Measurements from ENCODE around the gene DUSP16.
"Not testable (repeated sequence)": the region's sequence is repeated elsewhere in the genome, so short reads cannot be mapped to it uniquely, and the experiment has no call there.

Gene DUSP16

DNA sequence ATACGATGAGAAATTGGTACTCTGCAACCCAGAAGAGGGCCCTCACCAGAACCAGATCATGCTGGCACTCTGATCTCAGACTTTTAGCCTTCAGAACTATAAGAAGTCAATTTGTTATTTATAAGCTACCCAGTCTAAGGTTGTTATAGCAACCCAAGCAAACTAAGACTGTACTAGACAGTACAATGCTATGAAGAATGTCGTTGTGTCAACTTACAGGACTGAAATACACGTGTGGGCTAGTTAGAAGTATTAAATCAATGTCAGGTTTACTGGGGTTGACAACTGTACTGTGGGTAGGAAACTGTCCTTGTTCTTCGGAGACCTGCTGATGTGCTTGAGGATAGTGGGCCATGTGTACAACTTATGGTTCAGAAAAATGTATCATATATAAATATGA is 19.7 kb downstream of the DUSP16 start:
- no peak for DNase-seq

DNA sequence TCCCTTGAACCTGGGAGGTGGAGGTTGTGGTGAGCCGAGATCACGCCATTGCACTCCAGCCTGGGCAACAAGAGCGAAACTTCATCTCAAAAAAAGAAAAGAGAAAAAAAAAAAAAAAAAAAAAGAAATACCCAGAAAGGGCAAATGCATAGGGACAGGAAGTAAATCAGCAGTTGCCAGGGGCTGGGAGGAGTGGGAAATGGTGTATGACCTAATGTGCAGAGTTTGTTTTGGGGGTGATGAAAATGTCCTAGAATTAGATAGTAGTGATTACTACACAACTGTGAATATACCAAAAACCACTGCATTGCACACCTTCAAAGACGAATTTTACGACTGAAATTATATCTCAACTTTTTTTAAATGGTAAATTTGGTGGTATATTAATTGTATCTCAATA is 20.4 kb downstream of the DUSP16 start:
- no peak for DNase-seq

DNA sequence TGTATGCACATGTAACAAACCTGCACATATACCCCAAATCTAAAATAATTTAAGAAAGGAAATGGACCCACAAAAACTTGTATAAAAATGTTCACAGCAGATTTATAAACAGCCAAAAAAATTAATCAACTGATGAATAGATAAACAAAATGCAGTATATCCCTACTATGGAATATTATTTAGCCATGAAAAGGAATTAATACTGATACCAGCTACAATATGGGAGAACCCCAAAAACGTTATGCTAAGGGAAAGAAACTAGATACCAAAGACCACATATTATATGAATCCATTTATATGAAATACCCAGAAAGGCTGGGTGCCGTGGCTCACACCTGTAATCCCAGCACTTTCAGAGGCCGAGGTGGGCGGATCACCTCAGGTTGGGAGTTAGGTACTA is 20.9 kb downstream of the DUSP16 start:
- no peak for DNase-seq

DNA sequence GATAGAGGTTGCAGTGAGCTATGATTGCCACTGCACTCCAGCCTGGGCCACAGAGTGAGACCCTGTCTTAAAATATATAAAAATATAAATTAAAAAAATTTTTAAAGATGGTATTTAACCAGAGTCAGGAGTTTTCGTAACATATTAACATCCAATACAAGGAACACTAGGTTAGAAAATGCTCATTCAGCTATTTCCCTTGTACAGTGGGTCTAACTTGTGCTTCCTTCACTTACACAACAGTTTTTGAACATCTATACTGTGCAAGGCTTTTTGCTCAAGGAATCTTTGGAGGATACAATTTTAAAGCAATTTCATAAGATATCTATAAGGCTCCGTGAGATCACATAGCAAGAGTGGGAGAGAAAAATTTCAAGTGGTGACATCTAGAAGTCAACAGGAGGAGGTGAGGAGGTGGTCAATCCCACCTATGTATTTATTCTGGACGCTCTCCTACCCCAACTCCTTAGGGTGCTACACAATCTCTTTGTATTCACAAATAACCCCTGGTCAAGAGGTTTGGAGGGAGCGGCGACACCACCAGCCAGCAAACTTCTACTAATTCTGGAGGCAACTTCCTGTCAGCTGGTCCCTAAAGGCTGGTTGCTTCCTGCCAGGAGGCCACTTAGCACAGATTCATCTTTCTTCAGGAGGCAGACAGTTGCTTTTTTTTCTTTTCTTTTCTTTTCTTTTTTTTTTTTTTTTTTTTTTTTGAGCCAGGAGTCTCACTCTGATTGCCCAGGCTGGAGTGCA is 22.2 kb downstream of the DUSP16 start:
- no peak for DNase-seq

DNA sequence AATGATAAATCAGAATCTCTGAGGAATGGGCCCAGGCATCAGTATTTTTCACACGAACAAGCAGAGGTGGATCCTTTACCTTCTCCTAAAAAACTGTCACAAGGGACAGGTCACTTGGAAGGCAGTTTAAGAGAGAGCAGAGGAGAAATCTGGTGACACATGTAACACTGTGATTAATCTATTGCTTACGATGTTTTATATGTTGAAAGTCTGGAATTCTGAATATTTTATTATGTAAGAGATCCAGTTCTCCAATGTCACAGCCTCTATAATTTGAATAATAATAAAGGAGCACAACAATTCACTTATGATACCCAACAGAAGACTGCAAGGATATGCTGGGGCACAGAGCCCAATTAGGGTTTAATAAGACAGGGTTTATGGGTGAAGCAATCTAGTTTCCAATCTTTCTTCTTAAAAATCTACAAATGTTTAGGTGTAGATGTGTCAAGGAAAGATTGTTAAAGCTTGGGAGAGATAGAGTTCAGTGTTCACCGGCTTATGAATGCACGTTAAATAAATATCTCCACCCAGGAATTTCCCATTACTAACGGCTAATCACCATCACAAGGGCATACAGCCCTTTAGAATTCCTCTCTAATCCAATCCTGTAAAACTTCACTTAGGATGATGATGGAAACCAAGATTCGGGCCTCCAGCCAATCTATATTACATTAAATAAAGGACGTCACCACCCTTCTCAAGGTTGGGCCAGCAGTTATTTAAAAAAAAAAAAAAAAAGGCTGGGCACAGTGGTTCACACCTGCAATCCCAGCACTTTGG is 23.4 kb downstream of the DUSP16 start:
- no peak for DNase-seq

DNA sequence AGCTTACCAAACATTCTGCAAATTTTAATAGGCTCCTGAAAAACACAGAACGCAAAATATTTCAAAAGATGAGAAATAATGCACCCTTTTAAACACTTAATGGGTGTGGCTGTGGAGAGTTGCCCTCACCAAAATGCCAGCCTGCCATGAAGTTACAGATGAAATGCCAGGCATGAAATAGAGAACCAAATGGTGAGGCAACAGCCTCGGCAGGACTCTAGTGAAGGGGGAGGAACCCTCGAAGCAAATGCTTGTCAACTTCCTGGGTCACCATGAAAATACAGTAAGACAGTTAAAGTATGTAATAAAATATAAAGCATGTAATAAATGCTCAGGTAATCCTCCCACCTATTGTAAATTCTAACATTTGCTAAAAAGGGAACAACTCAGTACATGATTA is 24.1 kb downstream of the DUSP16 start:
- no peak for DNase-seq

DNA sequence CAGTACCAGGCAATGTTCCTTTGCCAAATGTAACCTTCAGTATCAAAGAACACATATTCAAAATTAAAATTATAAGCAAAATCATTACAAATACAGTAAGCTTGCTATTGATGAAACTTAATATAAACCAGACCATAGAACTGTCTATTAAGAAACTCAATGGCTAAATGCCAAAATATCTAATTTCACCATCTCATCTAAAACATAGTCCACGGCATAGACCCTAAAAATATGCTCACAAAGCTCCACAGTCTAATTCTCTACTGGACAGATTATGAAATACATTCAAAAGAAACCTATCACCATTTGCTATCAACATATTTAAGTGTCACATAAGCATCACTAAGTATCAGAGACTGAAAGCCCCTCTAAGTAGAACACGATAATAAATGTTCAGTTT is 25.2 kb downstream of the DUSP16 start:
- no peak for DNase-seq

DNA sequence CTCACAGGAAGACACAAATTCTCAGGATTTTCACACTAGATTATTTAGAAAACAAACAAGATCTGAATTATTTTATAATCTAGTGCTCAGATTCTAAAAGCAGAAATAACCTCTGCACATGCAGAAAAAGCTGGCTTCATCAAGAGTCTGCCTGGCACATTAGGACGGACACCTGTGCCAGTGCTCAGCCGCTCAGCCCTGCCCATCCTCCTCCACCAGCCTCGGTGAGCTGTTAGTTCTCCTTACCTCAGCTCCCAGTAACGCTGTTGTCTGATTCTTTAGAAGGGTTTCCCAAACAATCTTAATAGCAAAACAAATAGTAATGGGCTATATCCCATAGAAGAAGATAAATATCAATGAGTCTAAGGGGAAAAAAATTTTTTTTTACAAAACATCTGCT is 27.7 kb downstream of the DUSP16 start:
- DNase-seq, result no peak

DNA sequence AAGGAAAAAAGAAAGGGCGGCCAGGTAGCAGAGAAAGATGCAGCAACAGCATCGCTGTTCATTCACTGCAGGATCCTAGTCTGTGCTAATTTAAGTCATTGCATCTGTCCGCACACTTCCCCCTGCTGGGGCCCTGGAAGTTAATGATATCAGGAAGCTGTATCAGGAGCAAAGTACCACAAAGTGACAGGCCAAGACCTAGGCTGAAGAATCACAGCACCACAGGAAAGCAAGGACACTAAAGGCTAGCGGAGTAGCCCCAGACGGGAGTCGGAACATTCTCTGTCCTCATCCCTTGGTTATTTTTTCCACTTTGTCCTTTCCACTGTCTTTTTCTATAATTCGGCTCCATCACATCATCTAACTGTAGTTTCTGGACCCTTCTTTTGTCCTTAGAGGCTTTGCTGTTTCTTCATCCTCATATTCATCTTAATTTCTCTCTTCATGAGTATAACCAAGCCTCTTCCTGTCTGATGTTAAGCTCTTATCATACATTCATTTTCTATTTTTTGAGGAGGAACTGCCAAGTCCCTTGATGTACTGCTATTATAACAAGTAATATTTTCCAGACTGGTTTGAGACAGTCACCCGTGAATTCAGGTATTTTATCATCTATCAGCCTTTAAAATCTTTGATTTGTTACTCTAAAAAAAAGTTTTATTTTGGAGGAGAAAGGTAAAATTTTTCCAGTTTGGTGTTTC is 28.3 kb downstream of the DUSP16 start:
- DNase-seq, result no peak

DNA sequence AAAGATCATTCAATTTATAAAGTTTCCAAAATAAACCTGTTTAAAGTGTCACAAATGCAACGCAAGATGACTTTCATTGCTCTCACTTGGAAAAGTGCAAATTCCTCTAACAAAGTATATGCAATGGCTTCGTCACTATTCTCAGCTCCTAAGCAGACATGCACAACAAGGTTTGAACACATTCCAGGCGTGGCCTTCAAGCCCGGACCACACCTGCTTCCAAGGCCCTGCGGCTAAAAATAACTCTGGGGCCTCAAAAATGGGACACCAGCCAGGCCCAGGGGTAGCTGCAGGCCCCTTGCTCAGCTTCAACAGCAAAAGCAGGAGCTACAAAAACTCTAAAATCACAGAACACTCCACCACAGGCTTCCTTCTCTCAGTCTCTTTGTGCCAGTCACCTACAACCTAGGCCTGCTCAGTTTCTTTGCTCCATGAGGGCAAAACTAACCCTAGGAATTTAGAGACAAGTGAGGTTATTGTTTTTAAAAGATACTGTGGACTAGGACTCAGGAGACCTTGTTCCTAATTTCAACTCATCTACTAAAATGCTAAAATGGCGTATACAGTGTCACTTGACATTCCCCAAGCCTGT is 29.3 kb downstream of the DUSP16 start:
- peak; percentile 50 for DNase-seq

DNA sequence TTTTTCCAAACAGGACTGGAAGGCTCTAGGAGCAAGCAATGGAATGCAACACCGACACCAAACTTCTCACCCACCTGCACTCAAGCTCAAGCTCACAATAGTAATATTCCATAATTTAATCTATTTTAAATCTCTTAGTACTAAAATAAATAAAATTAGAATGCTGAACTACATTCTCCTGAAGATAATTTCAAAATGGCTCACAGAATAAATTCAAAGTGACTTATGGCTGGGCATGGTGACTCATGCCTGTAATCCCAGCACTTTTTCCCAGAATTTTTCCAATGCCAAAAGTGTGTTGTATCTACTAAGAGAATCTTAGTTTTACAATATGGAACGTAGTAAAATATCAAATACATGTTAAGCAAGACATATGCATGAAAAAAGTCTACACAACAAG is 31.5 kb downstream of the DUSP16 start:
- DNase-seq, result peak; percentile 6

DNA sequence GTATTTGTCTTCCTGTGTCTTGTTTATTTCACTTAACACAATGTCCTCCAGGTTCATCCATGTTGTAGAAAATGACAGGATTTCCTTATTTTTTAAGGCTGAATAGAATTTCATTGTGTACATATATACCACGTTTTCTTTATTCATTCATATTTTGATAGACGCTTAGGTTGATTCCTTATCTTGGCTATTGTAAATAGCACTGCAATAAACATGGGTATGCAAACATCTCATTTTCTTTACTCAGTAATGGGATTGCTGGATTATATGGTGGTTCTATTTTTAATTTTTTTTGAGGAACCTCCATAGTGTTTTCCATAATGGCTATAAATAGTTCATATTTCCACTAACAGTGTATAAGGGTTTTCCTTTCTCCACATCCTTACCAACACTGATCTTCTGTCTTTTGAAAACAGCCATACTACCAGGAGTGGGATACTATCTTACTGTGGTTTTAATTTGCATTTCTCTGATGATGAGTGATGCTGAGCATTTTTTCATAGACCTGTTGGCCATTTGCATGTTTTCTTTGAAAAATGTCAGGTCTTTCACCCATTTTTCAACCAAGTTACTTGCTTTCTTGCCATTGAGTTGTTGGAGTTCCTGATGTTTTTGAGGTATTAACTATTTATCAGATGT is 32.8 kb downstream of the DUSP16 start:
- no peak for DNase-seq

DNA sequence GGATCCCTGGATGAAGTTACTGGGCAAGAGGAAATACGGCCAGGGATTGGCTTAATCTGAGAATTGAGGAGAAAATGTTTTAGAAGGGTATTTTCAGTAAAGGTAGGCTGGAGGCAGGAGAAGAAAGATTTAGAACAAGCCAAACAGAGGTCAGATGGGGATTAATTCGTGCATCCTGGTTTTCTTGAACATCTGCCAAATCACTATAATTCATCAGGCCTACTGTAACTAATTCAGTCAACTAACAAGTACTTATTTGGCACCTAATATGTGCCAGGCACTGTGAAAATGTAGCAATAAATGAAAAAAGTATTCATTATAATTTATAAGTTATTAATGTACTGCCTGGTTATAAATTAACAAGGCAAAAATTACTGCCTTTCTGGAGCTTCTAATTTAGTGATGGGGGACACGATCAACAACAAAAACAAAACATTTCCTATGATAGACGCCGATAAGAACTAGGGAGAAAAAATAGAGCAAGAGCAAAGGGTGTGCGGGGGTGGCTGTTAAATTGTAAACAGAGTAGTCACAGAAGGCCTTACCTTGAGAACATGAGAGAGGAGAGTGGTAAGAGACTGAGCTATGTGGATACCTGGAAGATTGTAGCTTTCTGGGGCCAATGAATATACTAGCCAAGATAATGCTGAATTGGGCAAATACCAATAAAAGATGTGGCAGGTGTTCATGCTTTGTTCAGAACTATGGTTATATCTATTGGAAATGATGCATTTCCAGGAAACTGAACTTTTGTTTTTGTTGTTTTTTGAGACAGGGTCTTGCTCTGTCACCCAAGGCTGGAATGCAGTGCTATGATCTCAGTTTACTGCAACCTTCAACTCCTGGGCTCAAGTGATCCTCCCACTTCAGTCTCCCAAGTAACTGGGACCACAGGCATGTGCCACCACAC is 34.0 kb downstream of the DUSP16 start:
- no peak for DNase-seq

DNA sequence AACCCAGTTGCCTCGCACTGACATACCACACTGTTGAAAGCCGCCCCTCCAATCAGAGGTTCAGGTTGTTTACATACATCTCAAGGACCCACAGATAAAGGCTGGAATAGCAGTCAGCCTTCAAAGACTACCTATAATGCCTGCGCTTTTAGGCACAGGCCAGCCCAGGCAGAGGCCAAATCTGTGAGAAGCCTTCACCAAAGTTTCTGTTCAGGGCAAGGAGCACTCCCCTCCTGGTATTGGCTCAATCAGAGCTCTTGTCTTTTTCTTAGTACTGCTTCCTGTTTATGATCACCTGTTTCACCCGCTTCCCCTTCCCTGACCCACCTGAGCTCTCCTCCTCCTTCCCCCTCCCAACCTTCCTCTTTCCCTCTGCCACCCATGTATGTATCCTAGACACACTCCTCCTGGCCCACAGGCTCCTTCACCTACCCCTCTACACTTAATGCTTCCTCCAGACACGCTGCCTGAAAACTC is 34.8 kb downstream of the DUSP16 start:
- DNase-seq, result no peak

DNA sequence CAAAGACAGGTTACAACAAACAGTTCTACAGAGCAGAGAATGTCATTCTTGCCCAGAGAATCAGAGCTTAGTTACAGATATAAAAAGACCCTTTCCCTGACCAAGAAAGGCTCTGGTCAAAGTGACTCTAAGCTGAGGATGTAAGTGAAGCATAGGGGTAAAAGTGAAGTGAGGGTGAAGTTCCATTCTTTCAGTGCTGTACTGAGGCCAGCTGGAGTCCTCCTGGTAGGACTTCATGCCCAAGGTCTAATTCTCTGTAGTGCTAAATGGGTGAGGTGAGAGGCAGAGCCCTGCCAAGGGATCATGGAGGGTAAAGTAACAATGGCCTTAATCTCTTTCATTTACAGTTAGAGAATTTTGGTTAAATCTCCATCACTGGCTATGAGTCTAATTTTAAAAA is 38.5 kb downstream of the DUSP16 start:
- DNase-seq, result no peak

DNA sequence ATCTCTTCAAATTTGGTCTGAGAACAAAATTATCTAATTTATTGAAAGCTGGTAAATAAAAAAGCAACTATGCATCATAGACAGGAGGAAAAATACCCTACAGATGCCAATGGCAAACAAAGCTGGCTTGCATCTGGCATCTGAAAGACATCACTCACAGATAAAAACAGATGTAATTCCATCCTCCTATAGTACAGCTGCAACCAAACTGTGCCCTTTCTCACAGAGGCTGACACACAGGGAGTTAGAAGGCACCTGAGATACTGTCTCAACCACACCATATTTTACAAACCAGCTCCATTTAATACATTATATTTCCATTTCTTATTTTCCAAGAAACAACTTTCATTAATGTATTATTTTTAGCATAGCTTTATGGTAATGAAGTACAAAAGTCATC is 39.4 kb downstream of the DUSP16 start:
- no peak for DNase-seq

DNA sequence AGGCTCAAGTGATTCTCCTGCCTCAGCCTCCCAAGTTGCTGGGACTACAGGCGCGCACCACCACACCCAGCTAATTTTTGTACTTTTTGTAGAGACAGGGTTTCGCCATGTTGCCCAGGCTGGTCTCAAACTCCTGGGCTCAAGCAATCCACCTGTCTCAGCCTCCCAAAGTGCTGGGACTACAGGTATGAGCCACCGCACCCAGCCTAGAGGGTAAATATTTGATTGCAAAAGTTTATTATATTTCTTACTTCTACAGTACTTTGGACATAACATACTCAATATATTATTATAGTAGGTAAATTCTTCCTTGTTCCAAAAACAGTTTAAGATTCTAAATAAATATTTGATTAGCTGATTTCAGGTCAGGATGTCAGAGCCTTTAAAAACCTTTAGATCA is 40.0 kb downstream of the DUSP16 start:
- DNase-seq, result not testable (repeated sequence)

DNA sequence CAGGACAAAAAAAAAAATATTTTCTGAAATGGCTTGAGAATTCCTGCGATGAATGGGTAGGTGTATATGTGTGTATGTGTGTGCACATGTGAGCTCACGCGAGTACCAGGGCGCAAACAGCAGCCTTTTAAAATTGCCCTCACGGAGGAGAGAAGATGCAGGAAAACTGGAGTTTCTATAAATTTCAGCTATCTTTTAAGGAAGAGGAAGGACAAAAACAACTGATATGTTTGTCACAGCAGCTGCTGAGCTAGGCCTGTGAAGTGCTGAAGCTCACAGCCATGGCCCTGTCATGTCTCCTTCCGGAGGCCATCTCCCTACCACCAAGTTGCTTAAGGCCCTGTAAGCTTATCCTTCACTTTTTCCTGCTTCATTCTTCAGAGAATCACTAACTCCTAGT is 40.8 kb downstream of the DUSP16 start:
- DNase-seq, result no peak

DNA sequence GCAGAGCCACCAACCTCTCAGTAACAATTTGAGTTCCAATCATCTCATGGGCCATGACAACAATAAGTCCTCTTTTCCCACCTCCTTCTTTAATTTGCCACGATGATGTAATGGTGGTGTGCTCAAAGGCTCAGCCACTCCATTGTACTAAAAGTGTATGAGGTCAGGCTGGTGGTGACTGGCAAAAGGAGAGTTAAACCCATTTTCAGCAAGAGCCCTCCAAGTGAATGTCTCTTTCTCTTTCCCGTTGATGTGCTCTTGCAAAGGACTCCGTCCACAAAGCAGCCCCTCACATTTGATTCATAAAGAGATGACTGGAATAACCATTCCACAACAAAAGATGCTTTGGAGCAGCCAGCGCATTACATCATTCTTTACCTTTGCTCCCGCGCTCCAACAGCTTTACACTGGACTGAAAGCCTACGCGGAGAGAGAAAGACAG is 41.6 kb downstream of the DUSP16 start:
- DNase-seq, result no peak

DNA sequence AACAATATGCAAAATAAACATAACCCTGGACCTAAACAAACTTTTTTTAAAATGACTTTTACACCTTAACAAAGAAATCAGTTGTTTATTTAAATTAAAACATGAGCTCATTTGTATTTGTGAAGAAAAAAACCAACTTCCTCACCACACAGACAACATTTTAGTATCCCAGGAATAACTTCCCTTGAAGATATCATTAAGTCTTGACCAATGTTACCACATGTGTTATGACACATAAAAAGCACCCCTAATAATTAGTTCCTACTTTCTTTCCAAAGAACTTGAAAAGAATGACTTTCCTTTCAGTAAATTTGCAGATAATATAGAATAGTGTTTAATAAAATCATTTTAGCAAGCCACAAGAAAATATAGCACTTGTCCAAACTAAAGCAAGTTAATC is 42.4 kb downstream of the DUSP16 start:
- DNase-seq, result no peak

DNA sequence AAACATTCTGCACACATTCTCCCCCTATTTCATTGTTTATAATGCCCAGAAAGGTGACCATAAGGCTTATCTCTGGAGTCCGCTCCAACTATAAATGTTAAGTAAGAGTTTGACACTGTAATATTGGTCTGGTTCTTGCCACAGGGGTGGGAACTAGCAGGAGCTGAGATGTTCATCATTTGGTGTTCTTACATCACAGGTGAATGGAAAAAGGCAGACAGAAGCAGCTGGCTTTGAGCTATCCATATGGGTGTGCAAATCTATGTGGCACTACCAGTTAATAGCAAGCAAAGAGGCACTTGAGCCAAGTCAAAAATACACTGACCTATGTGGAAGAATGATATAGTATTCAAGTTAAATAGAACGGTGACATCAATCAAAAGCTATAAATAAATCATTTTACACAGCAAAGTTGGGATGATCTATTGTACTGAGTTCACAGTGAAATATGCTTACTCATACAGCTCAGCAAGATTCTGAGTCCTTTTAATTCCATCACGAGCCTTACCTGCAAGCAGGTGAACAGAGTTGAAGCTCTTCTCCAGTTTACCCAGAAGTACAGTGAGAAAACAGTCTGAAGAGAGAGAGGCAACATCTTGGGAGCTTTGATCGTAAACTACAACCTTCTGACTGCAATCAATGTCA is 43.2 kb downstream of the DUSP16 start:
- no peak for DNase-seq
